Esophagus muscularis mucosa (tissue), 4 donors: ENCODE data around the gene PHKA1. TPM values are rescaled to one million over a fixed set of nuclear protein-coding genes. Genes with fewer than 3 reads are reported as not detected.

Source experiments
- DNase-seq: peaks from one replicate; pipeline ENCODE4 v3.0.0-alpha.2; 2017; ENCODE audit errors: extremely low spot score
- H3K27ac ChIP-seq, 4 donors: fragments of 200-600 bp; sonication (generic); replicated peaks in 1 of 4; 1 replicate in 3 of 4; 2 replicates in 1 of 4; pipeline ENCODE4 v1.5.1; 2016 to 2019; ENCODE audit warnings: mild to moderate bottlenecking in 1 of 4
- H3K27me3 ChIP-seq, 4 donors: fragments of 200-600 bp; sonication (generic); one replicate each; pipeline versions ENCODE4 v1.5.1 to v1.6.0; 2016 to 2019
- H3K36me3 ChIP-seq, 4 donors: fragments of 200-600 bp; sonication (generic); one replicate each; pipeline ENCODE4 v1.5.1; 2016 to 2019
- H3K4me1 ChIP-seq, 4 donors: fragments of 200-600 bp; sonication (generic); one replicate each; pipeline ENCODE4 v1.5.1; 2016 to 2019
- H3K4me3 ChIP-seq, 4 donors: fragments of 200-600 bp; sonication (generic); 1 replicate in 2 of 4; 2 replicates in 2 of 4; pipeline ENCODE4 v1.5.1; 2016 to 2019; ENCODE audit warnings: mild to moderate bottlenecking in 4 of 4, moderate library complexity in 1 of 4
- H3K9me3 ChIP-seq, 4 donors: fragments of 200-600 bp; sonication (generic); 1 replicate in 3 of 4; 2 replicates in 1 of 4; pipeline ENCODE4 v1.5.1; 2016 to 2019
- CTCF ChIP-seq, 3 experiments: fragments of 200-600 bp in 2 of 3; fragments of 450-650 bp in 1 of 3; sonication (generic) in 2 of 3; IDR thresholded peaks; one replicate each; pipeline ENCODE4 v1.5.1; 2017 to 2019; ENCODE audit warnings: antibody characterized with exemption in 3 of 3, mild to moderate bottlenecking in 2 of 3, moderate library complexity in 1 of 3
- EP300 ChIP-seq: sonication (generic); formaldehyde crosslinking; IDR thresholded peaks from one replicate; pipeline ENCODE4 v1.6.1; 2017; ENCODE audit warnings: antibody characterized with exemption
- POLR2A ChIP-seq: fragments of 450-650 bp; IDR thresholded peaks from one replicate; pipeline ENCODE4 v1.6.1; 2017; ENCODE audit warnings: antibody characterized with exemption, moderate library complexity, mild to moderate bottlenecking, low read depth
- POLR2AphosphoS5 ChIP-seq, 2 donors: sonication (generic); formaldehyde crosslinking; IDR thresholded peaks; one replicate each; pipeline ENCODE4 v1.6.1; 2017; ENCODE audit warnings: antibody characterized with exemption in 2 of 2
- WGBS: methylation state at CpG from one replicate; pipeline ENCODE4 v1.1.5; 2018; 5-methylcytosine and 5-hydroxymethylcytosine counted together
- intact Hi-C: fragments of 100-400 bp; cut with DNase I; formaldehyde crosslinking; loops from one replicate; pipeline ENCODE4 v1.15.1; 2023
- total RNA-seq, 4 donors: library from RNA; depleted of rRNA; stranded (reverse); fragments of >200 nt; gene quantifications; one replicate each; pipeline versions ENCODE4 v1.1.0 to v1.2.1, GENCODE V29; 2016

Gene PHKA1
- total RNA-seq, 4 donors from 2014 or later, result 6.0 to 10.7 (median 8.0) TPM

- TF ChIP-seq POLR2AphosphoS5 (IDR thresholded peaks at IDR 0.05) (no peak), CTCF (IDR thresholded peaks at IDR 0.05) (no peak), POLR2A (no peak), EP300 (no peak)
- peaks cover 3 to 17% (median 13%) of the 10 kb centered on the region in 4 donors for H3K4me1 ChIP-seq
- H3K36me3 ChIP-seq, result no peaks in the 10 kb centered on the region
- WGBS, result 76% methylated on average over 5 of the region's 5 CpGs
- no peak overlapping the region for H3K4me3 ChIP-seq
- H3K27ac ChIP-seq, result no peak overlapping the region
- peaks cover 0 to 4% (median 0%) of the 10 kb centered on the region in 4 donors for H3K27me3 ChIP-seq
- no peak for DNase-seq
- H3K9me3 ChIP-seq, result no peaks in the 10 kb centered on the region
- intact Hi-C loops, result no loop called here
These were observed 2.7 kb upstream of the PHKA1 start for GRCh38 chrX:72716766-72717165.

- DNase-seq, result no peak
- H3K9me3 ChIP-seq, result no peaks in the 10 kb centered on the region
- TF ChIP-seq POLR2AphosphoS5 (IDR thresholded peaks at IDR 0.05) (no peak), POLR2A (no peak), EP300 (no peak), CTCF (IDR thresholded peaks at IDR 0.05) (no peak)
- WGBS, result 82% methylated on average over 12 of the region's 12 CpGs
- no peak overlapping the region for H3K4me3 ChIP-seq
- H3K4me1 ChIP-seq, result peaks cover 3 to 17% (median 14%) of the 10 kb centered on the region in 4 donors
- intact Hi-C loops, result no loop called here
- H3K27ac ChIP-seq, result peak overlapping the region in 2 of 4 donors; percentile 80 to 84
- H3K27me3 ChIP-seq, result peaks cover 0 to 4% (median 0%) of the 10 kb centered on the region in 4 donors
- H3K36me3 ChIP-seq, result no peaks in the 10 kb centered on the region
These were observed 1.4 kb upstream of the PHKA1 start for GRCh38 chrX:72715546-72715945.

- H3K4me1 ChIP-seq, result peaks cover 3 to 17% (median 14%) of the 10 kb centered on the region in 4 donors
- 43% methylated on average over 13 of the region's 13 CpGs for WGBS
- intact Hi-C loops, result no loop called here
- no peaks in the 10 kb centered on the region for H3K9me3 ChIP-seq
- TF ChIP-seq POLR2AphosphoS5 (IDR thresholded peaks at IDR 0.05) (peak; percentile 48 to 57), POLR2A (no peak)
- H3K36me3 ChIP-seq, result no peaks in the 10 kb centered on the region
- H3K27me3 ChIP-seq, result peaks cover 0 to 4% (median 0%) of the 10 kb centered on the region in 4 donors
- peak; percentile 92 for DNase-seq
- peak overlapping the region; percentile 52 to 62 (median 58) for H3K4me3 ChIP-seq
- H3K27ac ChIP-seq, result peak overlapping the region; percentile 80 to 85 (median 84)
These were observed 391 bp upstream of the PHKA1 start for GRCh38 chrX:72714478-72714916.

- TF ChIP-seq POLR2A (no peak), POLR2AphosphoS5 (IDR thresholded peaks at IDR 0.05) (no peak), EP300 (no peak), CTCF (IDR thresholded peaks at IDR 0.05) (no peak)
- H3K27ac ChIP-seq, result peak overlapping the region; percentile 80 to 85 (median 84)
- WGBS, result 49% methylated on average over 3 of the region's 3 CpGs
These were observed 976 bp downstream of the PHKA1 start for GRCh38 chrX:72713130-72713529.

GRCh38 chrX:72712094-72712755 is 1.9 kb downstream of the PHKA1 start:
- Histone ChIP-seq H3K27me3 (peaks cover 0 to 4% (median 0%) of the 10 kb centered on the region in 4 donors), H3K36me3 (no peaks in the 10 kb centered on the region), H3K9me3 (no peaks in the 10 kb centered on the region), H3K4me1 (peaks cover 3 to 17% (median 14%) of the 10 kb centered on the region in 4 donors), H3K27ac (peak overlapping the region; percentile 80 to 85 (median 84)), H3K4me3 (peak overlapping the region in 1 of 4 donors; percentile 59)
- TF ChIP-seq EP300 (no peak), CTCF (IDR thresholded peaks at IDR 0.05) (no peak), POLR2AphosphoS5 (IDR thresholded peaks at IDR 0.05) (no peak), POLR2A (no peak)
- WGBS, result 47% methylated on average over 2 of the region's 2 CpGs
- DNase-seq, result no peak
- intact Hi-C loops, result no loop called here

More at GRCh38 chrX:72713130-72713529, 976 bp downstream of the PHKA1 start:
- Histone ChIP-seq H3K27me3 (peaks cover 0 to 4% (median 0%) of the 10 kb centered on the region in 4 donors), H3K4me1 (peaks cover 3 to 17% (median 14%) of the 10 kb centered on the region in 4 donors), H3K36me3 (no peaks in the 10 kb centered on the region), H3K4me3 (peak overlapping the region; percentile 52 to 62 (median 58)), H3K9me3 (no peaks in the 10 kb centered on the region)
- intact Hi-C loops, result no loop called here
- DNase-seq, result no peak
